ENCODE results near the gene MBD2. TPM values are rescaled to one million over a fixed set of nuclear protein-coding genes. Genes with fewer than 3 reads are reported as not detected.

The MBD2 gene
- total and polyA plus RNA-seq, 2 donors (not counting 1 experiment from before 2014, with no cell fraction given): 53.0 to 134 TPM

DNA sequence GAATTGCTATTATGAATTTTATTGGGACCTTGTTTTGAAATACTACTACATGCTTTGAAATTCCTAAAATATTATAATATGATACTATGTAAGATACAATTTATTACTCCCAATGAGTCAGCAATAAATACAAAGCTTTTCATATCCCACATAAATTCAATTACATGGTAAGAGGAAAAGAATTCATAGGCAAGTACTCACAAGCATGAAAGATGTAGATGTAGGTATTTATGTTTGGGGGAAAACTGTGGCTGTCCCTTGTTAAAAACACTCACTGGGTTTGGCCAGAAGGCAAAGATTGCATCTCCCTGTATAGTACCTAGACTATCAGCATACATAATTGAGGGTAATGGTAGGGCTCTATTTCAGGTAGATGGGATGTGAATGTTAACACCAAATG, 90.4 kb downstream of the MBD2 start:
- H3K9ac ChIP-seq (ENCODE audit: low read length): no peak overlapping the region
- no peak overlapping the region for H3K4me2 ChIP-seq (replicated peaks; ENCODE audit: low read depth, low read length, poor library complexity, severe bottlenecking)
- Mint-ChIP-seq H3K27ac (no peak overlapping the region), H3K4me1 (peaks cover 5% of the 10 kb centered on the region), H3K4me3 (no peak overlapping the region), H3K9me3 (ENCODE audit: insufficient read depth) (peaks cover 5% of the 10 kb centered on the region), H3K27me3 (no peaks in the 10 kb centered on the region)
- no peak for TF ChIP-seq EZH2 (IDR thresholded peaks at IDR 0.05; ENCODE audit: borderline replicate concordance, insufficient read depth, low read depth, low read length, poor library complexity, severe bottlenecking)
- TF ChIP-seq, protein P1, sequence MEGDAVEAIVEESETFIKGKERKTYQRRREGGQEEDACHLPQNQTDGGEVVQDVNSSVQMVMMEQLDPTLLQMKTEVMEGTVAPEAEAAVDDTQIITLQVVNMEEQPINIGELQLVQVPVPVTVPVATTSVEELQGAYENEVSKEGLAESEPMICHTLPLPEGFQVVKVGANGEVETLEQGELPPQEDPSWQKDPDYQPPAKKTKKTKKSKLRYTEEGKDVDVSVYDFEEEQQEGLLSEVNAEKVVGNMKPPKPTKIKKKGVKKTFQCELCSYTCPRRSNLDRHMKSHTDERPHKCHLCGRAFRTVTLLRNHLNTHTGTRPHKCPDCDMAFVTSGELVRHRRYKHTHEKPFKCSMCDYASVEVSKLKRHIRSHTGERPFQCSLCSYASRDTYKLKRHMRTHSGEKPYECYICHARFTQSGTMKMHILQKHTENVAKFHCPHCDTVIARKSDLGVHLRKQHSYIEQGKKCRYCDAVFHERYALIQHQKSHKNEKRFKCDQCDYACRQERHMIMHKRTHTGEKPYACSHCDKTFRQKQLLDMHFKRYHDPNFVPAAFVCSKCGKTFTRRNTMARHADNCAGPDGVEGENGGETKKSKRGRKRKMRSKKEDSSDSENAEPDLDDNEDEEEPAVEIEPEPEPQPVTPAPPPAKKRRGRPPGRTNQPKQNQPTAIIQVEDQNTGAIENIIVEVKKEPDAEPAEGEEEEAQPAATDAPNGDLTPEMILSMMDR (IDR thresholded peaks at IDR 0.05): no peak
- intact Hi-C loops (cut with micrococcal nuclease): no loop called here
- DNase-seq (no peak), ATAC-seq (ENCODE audit: low read depth) (no peak)
- no peak overlapping the region for H3K27ac ChIP-seq (ENCODE audit: low read length in 2 of 2)
- no peaks in the 10 kb centered on the region for H3K36me3 ChIP-seq (replicated peaks in 1 of 2; ENCODE audit: control extremely low read depth in 1 of 2, control insufficient read depth in 1 of 2, extremely low read depth in 1 of 2, insufficient read depth in 2 of 2, low read length in 1 of 2)
- H3K27me3 ChIP-seq (replicated peaks in 1 of 4; ENCODE audit: control extremely low read depth in 1 of 4, control insufficient read depth in 3 of 4, insufficient read depth in 4 of 4, low read length in 3 of 4): no peaks in the 10 kb centered on the region
- peaks cover under 1 to 5% (median 2%) of the 10 kb centered on the region in 3 donors for H3K9me3 ChIP-seq (ENCODE audit: control extremely low read depth in 1 of 3, control insufficient read depth in 2 of 3, insufficient read depth in 1 of 3, low read length in 2 of 3)
- no peaks in the 10 kb centered on the region for H3K79me2 ChIP-seq (ENCODE audit: control insufficient read depth, insufficient read depth, low read length)
- POLR2A ChIA-PET: no interaction called here
- H2AFZ ChIP-seq (ENCODE audit: insufficient read depth, low read depth, low read length, poor library complexity, severe bottlenecking): no peak overlapping the region
- no peaks in the 10 kb centered on the region for H3K4me1 ChIP-seq (ENCODE audit: control insufficient read depth in 2 of 2, insufficient read depth in 2 of 2, low read length in 2 of 2)
- no peak overlapping the region for H3K4me3 ChIP-seq (ENCODE audit: control extremely low read depth in 1 of 5, extremely low read depth in 1 of 5, insufficient read depth in 1 of 5, low read depth in 2 of 5, low read length in 4 of 5)
- no peaks in the 10 kb centered on the region for H4K20me1 ChIP-seq (ENCODE audit: control insufficient read depth, insufficient read depth, low read length, poor library complexity, severe bottlenecking)
- CTCF ChIA-PET: no interaction called here

DNA sequence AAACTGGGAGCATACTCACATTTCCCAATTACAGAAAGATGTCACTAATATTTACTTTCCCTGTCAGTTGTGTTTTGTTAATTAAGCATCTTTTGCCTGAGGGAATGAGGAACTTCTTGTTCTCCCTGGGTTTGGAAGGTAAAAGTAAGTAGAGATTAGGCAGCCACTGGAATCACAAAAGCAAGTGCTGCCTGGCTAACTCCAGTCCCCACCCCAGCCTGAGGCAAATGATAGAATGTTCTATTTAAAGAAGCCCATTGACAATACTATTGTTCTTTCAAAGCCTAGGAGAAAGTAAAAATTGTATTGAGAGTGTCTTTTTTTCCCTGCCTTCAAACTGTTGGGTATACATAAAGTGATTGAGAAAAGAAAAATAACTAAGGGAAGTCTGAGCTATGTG, 93.8 kb downstream of the MBD2 start:
- ATAC-seq (ENCODE audit: low read depth) (no peak), DNase-seq (no peak)
- Mint-ChIP-seq H3K4me1 (peaks cover 5% of the 10 kb centered on the region), H3K9me3 (ENCODE audit: insufficient read depth) (no peaks in the 10 kb centered on the region), H3K27me3 (no peaks in the 10 kb centered on the region), H3K27ac (no peak overlapping the region), H3K4me3 (no peak overlapping the region)
- Histone ChIP-seq H3K9ac (ENCODE audit: low read length) (no peak overlapping the region), H3K27me3 (replicated peaks in 1 of 4; ENCODE audit: control extremely low read depth in 1 of 4, control insufficient read depth in 3 of 4, insufficient read depth in 4 of 4, low read length in 3 of 4) (no peaks in the 10 kb centered on the region), H3K27ac (ENCODE audit: low read length in 2 of 2) (no peak overlapping the region), H3K4me1 (ENCODE audit: control insufficient read depth in 2 of 2, insufficient read depth in 2 of 2, low read length in 2 of 2) (no peaks in the 10 kb centered on the region), H3K36me3 (replicated peaks in 1 of 2; ENCODE audit: control extremely low read depth in 1 of 2, control insufficient read depth in 1 of 2, extremely low read depth in 1 of 2, insufficient read depth in 2 of 2, low read length in 1 of 2) (no peaks in the 10 kb centered on the region), H3K4me2 (replicated peaks; ENCODE audit: low read depth, low read length, poor library complexity, severe bottlenecking) (no peak overlapping the region), H4K20me1 (ENCODE audit: control insufficient read depth, insufficient read depth, low read length, poor library complexity, severe bottlenecking) (no peaks in the 10 kb centered on the region), H3K9me3 (ENCODE audit: control extremely low read depth in 1 of 3, control insufficient read depth in 2 of 3, insufficient read depth in 1 of 3, low read length in 2 of 3) (no peaks in the 10 kb centered on the region), H3K79me2 (ENCODE audit: control insufficient read depth, insufficient read depth, low read length) (no peaks in the 10 kb centered on the region), H3K4me3 (ENCODE audit: control extremely low read depth in 1 of 5, extremely low read depth in 1 of 5, insufficient read depth in 1 of 5, low read depth in 2 of 5, low read length in 4 of 5) (no peak overlapping the region), H2AFZ (ENCODE audit: insufficient read depth, low read depth, low read length, poor library complexity, severe bottlenecking) (no peak overlapping the region)
- ChIA-PET POLR2A (no interaction called here), CTCF (interaction anchor here (2.0 kb wide), 1 partner anchor 11 kb away, joined by 9 read pairs; no protein-coding TSS in a partner anchor)
- TF ChIP-seq, protein P1 (IDR thresholded peaks at IDR 0.05): no peak
- TF ChIP-seq EZH2 (IDR thresholded peaks at IDR 0.05; ENCODE audit: borderline replicate concordance, insufficient read depth, low read depth, low read length, poor library complexity, severe bottlenecking): no peak
- intact Hi-C loops (cut with micrococcal nuclease): no loop called here
